ENCODE measurements around the gene ARAP3.

ARAP3 gene

GRCh38 chr5:141685591-141685990, 3.6 kb upstream of the ARAP3 start:
- ChIA-PET CTCF (interaction anchor here (1.0 to 1.4 kb wide), 2 partner anchors 30 to 275 kb away, joined by 3 to 6 read pairs; no protein-coding TSS in a partner anchor), POLR2A (ENCODE audit: low non-redundant PET) (no interaction called here)
- TF ChIP-seq CTCF (conservative IDR thresholded peaks at IDR 0.05; ENCODE audit: low read depth): no peak
- no peak overlapping the region for H3K27ac ChIP-seq
- no peak for DNase-seq (ENCODE audit: low spot score)

GRCh38 chr5:141683596-141684141, 1.6 kb upstream of the ARAP3 start:
- ChIA-PET POLR2A (ENCODE audit: low non-redundant PET) (interaction anchor here (0.7 kb wide), 1 partner anchor 280 kb away, joined by 10 read pairs; no protein-coding TSS in a partner anchor), CTCF (interaction anchor here (0.6 to 2.4 kb wide), 7 partner anchors 8 to 449 kb away, joined by 3 to 18 read pairs (median 5); no protein-coding TSS in a partner anchor)
- DNase-seq (ENCODE audit: low spot score): no peak
- H3K27ac ChIP-seq: no peak overlapping the region
- no peak for TF ChIP-seq CTCF (conservative IDR thresholded peaks at IDR 0.05; ENCODE audit: low read depth)

GRCh38 chr5:141681295-141681694, 735 bp downstream of the ARAP3 start:
- DNase-seq (ENCODE audit: low spot score): no peak
- peak overlapping the region; percentile 89 for H3K27ac ChIP-seq
- POLR2A ChIA-PET (ENCODE audit: low non-redundant PET): interaction anchor here (0.5 to 0.8 kb wide), 3 partner anchors 10 to 286 kb away, joined by 3 to 4 read pairs (median 3); no protein-coding TSS in a partner anchor
- no peak for TF ChIP-seq CTCF (conservative IDR thresholded peaks at IDR 0.05; ENCODE audit: low read depth)
- CTCF ChIA-PET: interaction anchor here (0.6 to 1.4 kb wide), 5 partner anchors 11 to 1536 kb away, joined by 3 to 7 read pairs (median 3); no protein-coding TSS in a partner anchor

- ChIA-PET POLR2A (ENCODE audit: low non-redundant PET) (interaction anchor here (0.5 kb wide), 1 partner anchor 287 kb away, joined by 3 read pairs; no protein-coding TSS in a partner anchor), CTCF (interaction anchor here (0.6 to 1.4 kb wide), 4 partner anchors 15 to 1535 kb away, joined by 3 to 7 read pairs (median 4); no protein-coding TSS in a partner anchor)
- peak overlapping the region; percentile 89 for H3K27ac ChIP-seq
- no peak for TF ChIP-seq CTCF (conservative IDR thresholded peaks at IDR 0.05; ENCODE audit: low read depth)
- DNase-seq (ENCODE audit: low spot score): peak; percentile 67
Observed at GRCh38 chr5:141680751-141681201, 1.3 kb downstream of the ARAP3 start.

- ChIA-PET CTCF (interaction anchor here (1.2 kb wide), 1 partner anchor 12 kb away, joined by 4 read pairs; no protein-coding TSS in a partner anchor), POLR2A (ENCODE audit: low non-redundant PET) (no interaction called here)
- DNase-seq (ENCODE audit: low spot score): no peak
- peak overlapping the region; percentile 89 for H3K27ac ChIP-seq
- no peak for TF ChIP-seq CTCF (conservative IDR thresholded peaks at IDR 0.05; ENCODE audit: low read depth)
Observed at GRCh38 chr5:141680178-141680577, 1.9 kb downstream of the ARAP3 start.

- ChIA-PET CTCF (interaction anchor here (0.7 kb wide), 1 partner anchor 15 kb away, joined by 4 read pairs; no protein-coding TSS in a partner anchor), POLR2A (ENCODE audit: low non-redundant PET) (interaction anchor here (0.6 kb wide), 1 partner anchor 8 kb away, joined by 5 read pairs; no protein-coding TSS in a partner anchor)
- no peak for DNase-seq (ENCODE audit: low spot score)
- no peak for TF ChIP-seq CTCF (conservative IDR thresholded peaks at IDR 0.05; ENCODE audit: low read depth)
- no peak overlapping the region for H3K27ac ChIP-seq
Observed at GRCh38 chr5:141677415-141677814, 4.6 kb downstream of the ARAP3 start.

All from RWPE1 (cell line).